T-helper 1 cell treated with Interleukin-12 subunit alpha and Interleukin-12 subunit beta and Interleukin-4 antibody, amounts not matched to agents 30 μg/mL and 1 μg/mL, for 36 hours (primary cell): Measurements from ENCODE around the gene RAB15.
A peak's percentile ranks its signal among the peaks of the same experiment; 100 is the strongest.

Source experiments
- H3K27ac Mint-ChIP-seq: one replicate; pipeline ENCODE4 v1.8.0; 2021; ENCODE audit warnings: mild to moderate bottlenecking, mixed read lengths
- H3K27me3 Mint-ChIP-seq: one replicate; pipeline ENCODE4 v1.8.0; 2021; ENCODE audit warnings: low read depth, mixed read lengths
- H3K36me3 Mint-ChIP-seq: one replicate; pipeline ENCODE4 v1.8.0; 2021; ENCODE audit warnings: low read depth, mixed read lengths
- H3K4me1 Mint-ChIP-seq: one replicate; pipeline ENCODE4 v1.8.0; 2021; ENCODE audit warnings: low read depth, mixed read lengths
- H3K4me3 Mint-ChIP-seq: one replicate; pipeline ENCODE4 v1.8.0; 2021; ENCODE audit warnings: mild to moderate bottlenecking, moderate library complexity, mixed read lengths
- H3K9me3 Mint-ChIP-seq: one replicate; pipeline ENCODE4 v1.8.0; 2021; ENCODE audit warnings: mixed read lengths

The RAB15 gene

DNA sequence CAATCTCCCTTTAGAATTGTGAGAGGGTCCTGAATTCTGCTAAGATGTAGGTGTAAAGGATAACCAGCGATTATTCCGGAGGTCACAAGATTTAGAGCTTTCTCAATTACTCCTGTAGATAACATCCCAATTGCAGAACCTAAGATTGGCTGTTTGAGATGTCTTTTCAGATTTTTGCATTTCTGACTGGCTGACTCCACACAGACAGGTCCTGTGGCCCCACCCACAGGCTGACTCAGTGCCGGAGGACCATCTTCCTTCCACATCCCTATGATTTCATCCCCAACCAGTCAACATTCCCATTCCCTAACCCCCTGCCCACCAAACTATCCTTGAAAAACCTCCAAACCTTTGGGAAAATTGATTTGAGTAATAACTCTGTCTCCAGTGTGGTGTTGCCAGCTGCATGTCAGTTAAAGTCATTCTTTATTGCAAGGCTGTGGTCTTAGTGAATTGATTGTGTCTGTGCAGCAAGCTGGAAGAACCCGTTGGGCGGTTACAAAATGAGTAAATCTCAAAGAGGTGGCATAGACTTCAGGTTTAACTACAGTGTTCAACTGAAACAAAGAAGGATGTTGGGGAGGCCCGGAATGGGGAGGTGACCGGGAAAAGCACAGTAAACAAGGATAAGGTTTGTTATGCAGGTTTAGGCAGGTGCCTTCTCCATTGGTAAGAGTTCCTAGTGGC, 25.1 kb upstream of the RAB15 start:
- Mint-ChIP-seq H3K36me3 (no peaks in the 10 kb centered on the region), H3K4me1 (peaks cover 5% of the 10 kb centered on the region), H3K27me3 (no peaks in the 10 kb centered on the region), H3K4me3 (no peak overlapping the region), H3K27ac (no peak overlapping the region), H3K9me3 (no peaks in the 10 kb centered on the region)

DNA sequence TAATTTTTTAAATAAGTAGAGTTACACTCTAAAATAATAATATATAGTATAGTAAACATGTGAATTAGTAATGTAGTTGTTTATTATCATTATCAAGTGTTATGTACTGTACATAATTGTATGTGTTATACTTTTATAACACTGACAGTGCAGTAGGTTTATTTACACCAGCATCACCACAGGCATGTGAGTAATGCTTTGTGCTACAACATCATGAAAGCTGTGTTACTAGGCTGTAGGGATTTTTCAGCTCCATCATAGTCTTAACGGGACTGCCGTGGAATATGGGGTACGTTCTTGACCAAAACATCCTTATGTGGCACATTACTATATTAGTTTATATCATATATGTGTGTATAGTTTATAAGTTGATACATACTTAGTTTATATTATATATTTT, 23.2 kb upstream of the RAB15 start:
- Mint-ChIP-seq H3K9me3 (no peaks in the 10 kb centered on the region), H3K27ac (no peak overlapping the region), H3K36me3 (peaks cover 2% of the 10 kb centered on the region), H3K4me3 (no peak overlapping the region), H3K4me1 (peaks cover 15% of the 10 kb centered on the region), H3K27me3 (no peaks in the 10 kb centered on the region)

DNA sequence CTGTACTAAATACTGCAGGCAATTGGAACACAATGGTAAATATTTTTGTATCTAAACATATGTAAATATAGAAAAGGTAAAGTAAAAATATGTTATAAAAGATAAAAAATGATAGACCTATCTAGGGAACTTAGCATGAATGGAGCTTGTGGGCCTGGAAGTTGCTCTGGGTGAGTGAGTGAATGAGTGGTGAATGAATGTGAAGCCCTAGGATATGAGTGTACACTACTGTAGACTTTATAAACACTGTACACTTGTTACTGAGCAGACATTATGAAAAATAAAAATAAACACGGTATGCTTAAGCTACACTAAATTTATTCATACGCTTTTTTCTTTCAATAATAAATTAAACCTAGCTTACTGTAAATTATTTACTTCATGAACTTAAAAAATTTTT, 22.4 kb upstream of the RAB15 start:
- Mint-ChIP-seq H3K27me3 (no peaks in the 10 kb centered on the region), H3K4me3 (no peak overlapping the region), H3K36me3 (peaks cover 4% of the 10 kb centered on the region), H3K4me1 (peaks cover 22% of the 10 kb centered on the region), H3K27ac (no peak overlapping the region), H3K9me3 (no peaks in the 10 kb centered on the region)

DNA sequence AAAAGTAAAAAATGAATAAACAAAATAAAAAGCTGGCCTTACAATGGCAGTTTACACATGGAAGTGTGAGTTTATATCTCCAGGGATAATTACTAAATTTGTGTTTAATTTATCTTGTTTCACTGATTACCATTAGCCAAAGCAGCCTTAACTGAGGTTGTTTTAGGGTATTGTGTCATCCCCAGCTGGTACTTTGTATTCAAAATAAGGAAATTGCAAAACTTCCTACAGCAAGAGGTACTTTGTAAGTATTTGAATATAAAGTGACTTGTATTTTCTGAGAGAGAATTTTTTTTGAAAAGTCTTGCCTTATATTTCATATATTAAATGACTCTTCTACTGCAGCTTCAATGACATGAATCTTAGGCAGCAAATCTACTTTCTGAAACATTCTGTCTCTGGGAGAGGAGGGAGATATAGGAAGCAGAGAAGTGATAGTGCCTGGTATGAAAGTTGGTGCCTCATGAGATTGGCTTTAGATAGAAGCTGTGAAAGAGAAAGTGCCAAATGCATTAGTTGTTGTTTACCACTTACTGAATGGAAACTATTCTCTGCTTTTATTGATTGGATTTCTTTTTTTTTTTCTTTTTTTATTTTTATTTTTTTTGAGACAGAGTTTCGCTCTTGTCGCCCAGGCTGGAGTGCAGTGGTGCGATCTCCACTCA, 21.3 kb upstream of the RAB15 start:
- H3K36me3 Mint-ChIP-seq = peaks cover 9% of the 10 kb centered on the region

DNA sequence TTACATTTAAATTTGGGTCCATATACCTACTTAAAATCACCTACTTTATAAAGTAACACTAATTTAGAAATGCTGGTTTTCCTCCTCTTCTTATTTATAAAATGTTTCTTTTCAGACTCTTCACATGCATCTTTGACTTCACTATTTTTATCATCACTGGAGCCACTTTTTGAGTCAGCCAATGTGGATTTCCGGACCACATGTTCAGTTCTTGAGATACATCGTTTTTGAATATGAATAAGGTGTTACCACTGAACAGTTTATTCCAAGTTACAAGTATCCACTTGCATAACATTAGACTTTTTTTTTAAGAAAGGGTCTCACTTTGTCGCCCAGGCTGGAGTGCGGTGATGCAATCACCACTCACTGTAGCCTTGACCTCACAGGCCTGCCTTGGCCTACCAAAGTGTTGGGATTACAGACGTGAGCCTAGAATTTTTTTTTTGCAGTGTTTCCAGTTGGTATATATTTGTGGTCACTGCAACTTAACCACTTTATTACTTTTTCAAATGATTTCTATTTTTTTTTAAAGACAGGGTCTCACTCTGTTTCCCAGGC, 20.3 kb upstream of the RAB15 start:
- Mint-ChIP-seq H3K4me1 (peaks cover 26% of the 10 kb centered on the region), H3K4me3 (no peak overlapping the region), H3K27me3 (no peaks in the 10 kb centered on the region), H3K9me3 (no peaks in the 10 kb centered on the region), H3K27ac (no peak overlapping the region), H3K36me3 (peaks cover 9% of the 10 kb centered on the region)

More for the DNA sequence above, 21.3 kb upstream of the RAB15 start:
- Mint-ChIP-seq H3K9me3 (no peaks in the 10 kb centered on the region), H3K4me1 (peaks cover 30% of the 10 kb centered on the region), H3K4me3 (no peak overlapping the region), H3K27me3 (no peaks in the 10 kb centered on the region), H3K27ac (no peak overlapping the region)

DNA sequence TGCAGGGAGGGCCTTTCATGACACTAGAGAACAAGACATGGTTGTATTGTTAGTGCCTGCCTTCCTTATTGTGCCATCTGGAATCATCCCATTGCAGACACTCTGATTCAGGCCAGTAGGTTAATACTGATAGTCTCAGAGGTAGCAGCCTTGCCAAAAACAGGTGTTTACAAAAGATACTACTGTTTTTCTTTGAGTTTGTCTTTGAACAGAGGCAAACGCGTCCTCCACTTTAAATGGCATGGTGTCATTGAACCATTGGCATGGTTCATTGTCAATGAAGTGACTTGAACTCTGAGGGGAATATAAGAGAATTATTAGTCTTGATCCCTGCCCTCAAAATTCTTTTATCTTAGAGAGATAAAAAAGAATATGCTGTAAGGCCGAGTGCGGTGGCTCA, 18.8 kb upstream of the RAB15 start:
- Mint-ChIP-seq H3K4me1 (peaks cover 33% of the 10 kb centered on the region), H3K27me3 (peaks cover 6% of the 10 kb centered on the region), H3K4me3 (no peak overlapping the region), H3K27ac (no peak overlapping the region), H3K36me3 (peaks cover 9% of the 10 kb centered on the region), H3K9me3 (no peaks in the 10 kb centered on the region)

DNA sequence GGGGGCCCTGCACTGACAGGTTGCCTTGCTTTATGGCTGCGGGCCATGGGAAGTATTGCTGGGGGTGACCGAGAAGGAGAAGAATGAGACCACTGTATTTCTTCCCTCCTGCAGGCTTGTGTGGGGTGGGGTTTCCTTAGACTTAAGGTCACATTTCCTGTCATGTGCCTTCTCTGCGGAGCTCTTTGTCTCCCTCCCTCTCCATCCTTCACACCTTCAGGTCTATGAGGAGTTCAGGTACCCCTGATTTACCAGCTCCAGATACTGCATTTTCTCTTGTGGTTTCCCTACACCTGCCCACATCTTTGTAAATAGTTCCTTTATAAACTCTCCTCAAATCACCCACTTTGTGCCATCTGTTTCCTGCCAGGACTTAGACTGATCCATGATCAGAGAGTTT, 18.2 kb upstream of the RAB15 start:
- Mint-ChIP-seq H3K27me3 (peaks cover 10% of the 10 kb centered on the region), H3K27ac (peak overlapping the region; percentile 50), H3K36me3 (peaks cover 9% of the 10 kb centered on the region), H3K9me3 (no peaks in the 10 kb centered on the region), H3K4me3 (peak overlapping the region; percentile 57), H3K4me1 (peaks cover 34% of the 10 kb centered on the region)

DNA sequence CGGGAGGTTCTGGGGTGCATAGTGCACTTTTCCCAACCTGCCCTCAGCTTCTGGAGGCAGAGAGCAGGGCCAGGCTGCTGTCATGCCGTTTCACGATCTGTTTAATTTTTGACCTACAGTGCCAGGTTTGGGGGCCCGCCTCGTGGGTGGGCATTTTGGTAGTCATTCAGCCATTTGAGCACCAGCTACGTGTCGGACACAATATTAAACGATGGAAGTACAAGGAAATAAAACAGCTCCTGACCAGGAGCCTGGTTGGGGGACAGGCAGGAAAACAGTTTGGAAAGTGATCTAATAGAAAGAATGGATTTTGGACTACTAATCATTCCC, 15.3 kb upstream of the RAB15 start:
- H3K9me3 Mint-ChIP-seq = no peaks in the 10 kb centered on the region
- H3K27me3 Mint-ChIP-seq = peaks cover 32% of the 10 kb centered on the region
- H3K36me3 Mint-ChIP-seq = peaks cover 9% of the 10 kb centered on the region
- peaks cover 39% of the 10 kb centered on the region for H3K4me1 Mint-ChIP-seq
- H3K4me3 Mint-ChIP-seq = peak overlapping the region; percentile 96
- H3K27ac Mint-ChIP-seq = peak overlapping the region; percentile 97

DNA sequence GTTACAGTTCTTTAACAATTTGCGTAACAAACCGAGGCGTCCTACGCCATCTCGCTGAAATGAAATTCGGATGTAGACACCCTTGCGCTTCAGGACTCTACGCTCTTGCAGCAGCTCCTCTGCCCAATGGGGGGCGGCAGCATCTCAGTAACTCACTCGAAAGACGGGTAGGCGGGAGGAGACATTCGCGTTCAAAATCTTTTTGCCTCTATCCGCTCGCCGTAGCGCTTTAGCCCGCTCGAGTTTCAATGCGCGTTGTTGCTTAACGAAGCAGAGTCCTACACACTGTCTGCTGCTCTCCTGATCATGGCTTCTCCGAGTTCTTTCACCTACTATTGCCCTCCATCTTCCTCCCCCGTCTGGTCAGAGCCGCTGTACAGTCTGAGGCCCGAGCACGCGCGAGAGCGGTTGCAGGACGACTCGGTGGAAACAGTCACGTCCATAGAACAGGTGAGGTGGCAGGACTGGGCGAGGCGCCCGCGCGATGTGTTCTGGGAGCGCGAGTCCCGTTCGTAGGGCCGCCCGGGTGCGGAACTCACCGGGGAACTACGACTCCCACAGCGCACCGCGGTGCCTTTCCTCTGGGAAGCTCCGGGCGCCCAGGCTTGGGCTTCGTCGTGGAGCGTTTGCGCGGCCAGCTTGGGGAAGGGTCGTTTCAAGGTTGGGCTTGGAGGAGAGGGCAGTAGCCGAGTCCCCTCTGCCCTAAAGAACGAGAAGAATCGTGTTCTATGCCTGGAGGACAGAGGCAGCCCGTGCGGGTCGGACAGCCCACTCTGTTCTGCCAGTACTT, 14.7 kb upstream of the RAB15 start, which contains the start of gene FNTB:
Gene FNTB (plus strand): TSS at position 248 of the 790 bp plus-strand sequence. CDS start 59 bp downstream, at position 307.
- H3K27me3 Mint-ChIP-seq = peaks cover 37% of the 10 kb centered on the region
- peak within 1 kb of the TSS; percentile 97 for H3K27ac Mint-ChIP-seq
- peak within 1 kb of the TSS; percentile 96 for H3K4me3 Mint-ChIP-seq
- H3K4me1 Mint-ChIP-seq = peaks cover 39% of the 10 kb centered on the region
- peaks cover 9% of the 10 kb centered on the region for H3K36me3 Mint-ChIP-seq
- H3K9me3 Mint-ChIP-seq = no peaks in the 10 kb centered on the region

DNA sequence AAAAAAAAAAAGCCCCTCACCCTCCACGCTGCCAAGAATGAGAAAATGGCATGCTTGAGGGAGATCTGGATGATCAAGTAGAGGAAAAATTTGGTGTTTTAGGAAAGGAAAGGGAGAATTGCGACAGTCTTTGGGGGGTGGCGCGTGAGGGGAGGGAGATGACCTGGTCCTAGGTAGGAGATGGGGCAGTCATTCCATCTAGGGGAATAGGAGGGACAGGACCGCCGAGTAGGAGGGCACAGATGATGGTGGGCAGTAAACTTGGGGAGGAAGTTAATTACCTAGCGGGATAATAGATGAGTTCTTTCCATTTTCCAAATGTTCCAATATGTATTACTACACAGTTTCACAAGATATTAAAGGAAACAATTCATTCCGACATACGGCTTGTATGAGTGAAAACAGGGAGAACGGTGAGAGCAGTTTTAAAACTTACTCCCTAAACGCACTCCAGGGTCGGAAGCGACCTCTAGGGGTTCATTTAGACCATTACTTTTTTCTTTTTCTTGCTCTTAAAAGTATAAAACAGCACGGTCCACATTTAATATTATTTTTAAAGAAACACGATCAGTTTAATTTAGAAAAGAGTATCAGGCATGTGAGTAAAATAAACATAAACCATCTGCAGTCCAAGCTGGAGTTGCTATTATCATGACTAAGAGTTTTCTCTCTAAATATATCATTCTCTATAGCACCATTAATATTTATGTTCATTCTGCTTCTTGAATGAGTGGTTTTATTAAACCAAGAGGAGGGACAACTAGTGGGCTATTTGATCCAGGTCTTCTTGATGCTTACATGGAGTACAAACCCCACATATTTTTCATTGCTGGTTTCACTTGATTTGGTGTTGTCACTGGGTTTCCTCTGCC, 11.5 kb upstream of the RAB15 start:
- H3K27ac Mint-ChIP-seq = no peak overlapping the region
- peaks cover 2% of the 10 kb centered on the region for H3K36me3 Mint-ChIP-seq
- H3K4me1 Mint-ChIP-seq = peaks cover 16% of the 10 kb centered on the region
- H3K27me3 Mint-ChIP-seq = peaks cover 46% of the 10 kb centered on the region
- H3K4me3 Mint-ChIP-seq = peak overlapping the region; percentile 11
- no peaks in the 10 kb centered on the region for H3K9me3 Mint-ChIP-seq

DNA sequence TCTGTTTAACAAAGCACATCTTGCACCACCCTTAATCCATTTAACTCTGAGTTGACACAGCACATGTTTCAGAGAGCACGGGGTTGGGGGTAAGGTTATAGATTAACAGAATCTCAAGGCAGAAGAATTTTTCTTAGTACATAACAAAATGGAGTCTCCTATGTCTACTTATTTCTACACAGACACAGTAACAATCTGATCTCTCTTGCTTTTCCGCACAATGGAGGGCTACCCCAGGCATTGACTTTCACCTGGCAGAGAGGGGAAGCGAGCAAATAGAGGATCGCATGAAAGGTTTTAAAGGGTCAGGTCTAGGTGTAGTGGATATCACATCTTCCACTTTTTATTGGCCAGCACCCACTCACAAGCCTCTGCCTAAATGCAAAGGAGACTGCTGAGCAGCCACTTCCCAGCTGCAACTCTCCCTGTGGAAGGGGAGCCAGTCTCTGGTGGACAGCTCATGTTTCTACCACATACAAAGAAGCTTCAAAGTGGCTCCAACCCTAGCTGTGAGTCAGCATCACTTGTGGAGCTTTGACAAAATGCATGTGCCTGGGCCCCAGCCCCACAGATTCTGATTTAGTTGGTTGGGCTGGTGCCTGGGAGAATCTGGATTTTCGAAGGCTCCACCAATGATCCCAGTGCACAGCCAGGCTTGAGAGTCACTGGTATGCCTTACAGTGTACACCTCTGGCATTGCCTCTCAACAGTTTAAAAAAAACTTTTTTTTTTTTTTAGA, 7.4 kb upstream of the RAB15 start:
- H3K27me3 Mint-ChIP-seq = peaks cover 45% of the 10 kb centered on the region
- no peak overlapping the region for H3K4me3 Mint-ChIP-seq
- H3K9me3 Mint-ChIP-seq = no peaks in the 10 kb centered on the region
- no peak overlapping the region for H3K27ac Mint-ChIP-seq
- H3K4me1 Mint-ChIP-seq = peaks cover 7% of the 10 kb centered on the region
- no peaks in the 10 kb centered on the region for H3K36me3 Mint-ChIP-seq

DNA sequence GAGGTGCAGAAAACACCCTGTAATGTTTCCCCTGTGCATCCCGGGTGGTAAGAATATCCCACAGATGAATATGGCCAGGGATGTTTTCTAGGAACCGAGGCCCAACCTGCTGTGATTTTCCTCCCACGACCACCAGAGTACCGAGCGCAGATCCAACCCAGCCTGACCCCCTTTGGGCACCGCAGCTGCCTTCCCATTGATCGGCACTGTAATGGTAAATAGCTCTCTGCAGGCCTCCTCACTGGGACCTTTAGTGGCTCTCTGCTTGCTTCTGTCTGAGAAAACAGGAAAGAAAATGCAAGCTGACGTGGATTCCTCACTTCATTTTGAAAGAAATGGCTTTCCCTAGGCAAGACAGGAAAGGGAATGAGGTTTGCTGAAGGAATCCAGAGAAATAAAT, 2.4 kb upstream of the RAB15 start:
- Mint-ChIP-seq H3K4me3 (no peak overlapping the region), H3K27me3 (peaks cover 32% of the 10 kb centered on the region), H3K4me1 (peaks cover 2% of the 10 kb centered on the region), H3K27ac (no peak overlapping the region), H3K36me3 (no peaks in the 10 kb centered on the region), H3K9me3 (no peaks in the 10 kb centered on the region)

DNA sequence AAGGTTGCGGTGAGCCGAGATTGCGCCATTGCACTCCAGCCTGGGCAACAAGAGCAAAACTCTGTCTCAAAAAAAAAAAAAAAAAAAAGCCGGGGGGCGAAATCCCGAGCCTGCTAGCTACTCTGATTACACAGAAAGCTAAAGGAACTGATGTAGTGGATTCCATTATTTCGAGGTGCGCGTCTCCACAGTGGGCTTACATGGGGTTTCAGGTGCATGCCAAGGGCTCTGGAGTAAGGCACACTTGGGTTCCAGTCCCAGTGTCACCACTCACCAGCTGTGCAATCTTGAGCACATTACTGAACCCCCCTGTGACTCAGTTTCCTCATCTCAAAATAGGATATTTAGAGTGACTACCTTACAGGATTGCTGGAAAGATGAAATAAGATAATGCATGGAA, 1.7 kb upstream of the RAB15 start:
- Mint-ChIP-seq H3K27me3 (peaks cover 28% of the 10 kb centered on the region), H3K4me3 (no peak overlapping the region), H3K4me1 (peaks cover 2% of the 10 kb centered on the region), H3K9me3 (no peaks in the 10 kb centered on the region), H3K36me3 (no peaks in the 10 kb centered on the region), H3K27ac (no peak overlapping the region)
